K562 (cell line): ENCODE measurements around the gene C11orf91. TPM values are rescaled to one million over a fixed set of nuclear protein-coding genes. Genes with fewer than 3 reads are reported as not detected.

Experiments used
- BHLHE40 ChIP-seq: IDR thresholded peaks from 2 replicates; pipeline ENCODE4 v1.6.1; 2011; ENCODE audit warnings: low read length, improper control_type of control experiment
- BRF1 ChIP-seq: IDR thresholded peaks from 3 replicates; pipeline ENCODE4 v1.6.1; 2011; ENCODE audit warnings: borderline replicate concordance, mild to moderate bottlenecking; ENCODE audit not compliant: insufficient read length; ENCODE audit errors: extremely low read depth
- CUX1 ChIP-seq: fragments of 200-800 bp; sonication (Bioruptor generic); IDR thresholded peaks from 2 replicates; pipeline ENCODE4 v1.6.1; 2016; ENCODE audit warnings: missing genetic modification characterization, missing compliant biosample characterization
- E2F4 ChIP-seq: sonication (generic); formaldehyde crosslinking; IDR thresholded peaks from 2 replicates; pipeline ENCODE4 v1.8.0; 2022; ENCODE audit warnings: mild to moderate bottlenecking, low read depth, missing genetic modification reagents
- GTF2A2 ChIP-seq: IDR thresholded peaks from 2 replicates; pipeline ENCODE4 v1.6.1; 2016; ENCODE audit warnings: mild to moderate bottlenecking, missing genetic modification characterization, missing compliant biosample characterization
- HMG20A ChIP-seq: fragments of 450-650 bp; formaldehyde crosslinking; conservative IDR thresholded peaks from 2 replicates; pipeline ENCODE4 v1.4.0; 2020; ENCODE audit warnings: mild to moderate bottlenecking, mixed read lengths
- IRF2 ChIP-seq: sonication (generic); formaldehyde crosslinking; IDR thresholded peaks from 2 replicates; pipeline ENCODE4 v1.8.1; 2022; ENCODE audit warnings: mild to moderate bottlenecking, missing genetic modification reagents
- JUN ChIP-seq, 2 experiments: sonication (generic) in 1 of 2; formaldehyde crosslinking in 1 of 2; IDR thresholded peaks; 2 replicates each; pipeline versions ENCODE4 v1.6.1 to v1.8.0; 2012 to 2022; ENCODE audit warnings: borderline replicate concordance in 2 of 2, mild to moderate bottlenecking in 2 of 2, improper control_type of control experiment in 1 of 2, low read depth in 1 of 2, low read length in 1 of 2, missing genetic modification reagents in 1 of 2
- KLF1 ChIP-seq: fragments of 450-650 bp; IDR thresholded peaks from 2 replicates; pipeline ENCODE4 v1.6.1; 2016; ENCODE audit warnings: missing genetic modification characterization, missing compliant biosample characterization
- KLF10 ChIP-seq: fragments of 250-450 bp; sonication (Bioruptor Pico); IDR thresholded peaks from 2 replicates; pipeline ENCODE4 v1.6.1; 2021; ENCODE audit warnings: matching md5 sums
- MAZ ChIP-seq, 2 experiments: fragments of 450-650 bp in 1 of 2; sonication (generic) in 1 of 2; formaldehyde crosslinking; IDR thresholded peaks in 1 of 2; conservative IDR thresholded peaks in 1 of 2; 2 replicates each; pipeline versions ENCODE4 v1.4.0 to v1.5.0; 2020; ENCODE audit warnings: mild to moderate bottlenecking in 1 of 2, missing genetic modification reagents in 1 of 2
- RHOXF2B ChIP-seq: fragments of 250-450 bp; sonication (Bioruptor Pico); conservative IDR thresholded peaks from 2 replicates; pipeline ENCODE4 v1.5.1; 2021
- SMAD3 ChIP-seq: fragments of 450-650 bp; formaldehyde crosslinking; conservative IDR thresholded peaks from 2 replicates; pipeline ENCODE4 v1.4.0; 2020; ENCODE audit warnings: mild to moderate bottlenecking
- STAG1 ChIP-seq: sonication (generic); formaldehyde crosslinking; IDR thresholded peaks from 2 replicates; pipeline ENCODE4 v1.5.0; 2020; ENCODE audit warnings: missing genetic modification reagents, borderline replicate concordance
- TSC22D4 ChIP-seq: fragments of 450-650 bp; IDR thresholded peaks from 2 replicates; pipeline ENCODE4 v1.6.1; 2016; ENCODE audit warnings: missing genetic modification characterization, missing biosample characterization, control low read depth
- YY1 ChIP-seq, 3 experiments: IDR thresholded peaks; 2 replicates each; pipeline ENCODE4 v1.6.1; 2011; ENCODE audit warnings: low read length in 2 of 3, mild to moderate bottlenecking in 2 of 3, moderate library complexity in 2 of 3, borderline replicate concordance in 1 of 3, control low read depth in 1 of 3, low read depth in 1 of 3; ENCODE audit not compliant: insufficient read depth in 3 of 3, insufficient replicate concordance in 2 of 3, control insufficient read depth in 1 of 3, insufficient read length in 1 of 3; ENCODE audit errors: extremely low read depth in 1 of 3
- ZBTB12 ChIP-seq: fragments of 250-450 bp; sonication (Bioruptor Pico); IDR thresholded peaks from 2 replicates; pipeline ENCODE4 v1.4.0; 2020
- ZBTB9 ChIP-seq: fragments of 450-650 bp; formaldehyde crosslinking; IDR thresholded peaks from 2 replicates; pipeline ENCODE4 v1.4.0; 2020; ENCODE audit warnings: mild to moderate bottlenecking, moderate library complexity
- polyA plus RNA-seq, 8 experiments: library from polyadenylated mRNA; depleted of rRNA in 4 of 8; stranded (reverse) in 5 of 8; unstranded in 3 of 8; fragments of >200 nt; fragmentation: Nextera tagmentation in 2 of 8; fragmentation: Illumina TruSeq in 1 of 8; extraction: Ambion mirVana in 2 of 8; extraction: Trizol in 1 of 8; gene quantifications; 2 replicates each; pipeline versions ENCODE4 v1.2.1 to v1.2.3, GENCODE V29; 2011 to 2014; ENCODE audit warnings: inconsistent platforms in 1 of 8, missing spikeins in 1 of 8
- total RNA-seq, 7 experiments: library from RNA; depleted of rRNA in 6 of 7; stranded (reverse); fragments of >200 nt in 6 of 7; fragmentation: Illumina TruSeq in 2 of 7; extraction: Trizol in 2 of 7; gene quantifications; 2 replicates each; pipeline versions ENCODE4 v1.2.1 to v1.2.3, GENCODE V29; 2011 to 2021; ENCODE audit warnings: low replicate concordance in 1 of 7

Gene C11orf91
- total and polyA plus RNA-seq, 9 of the 15 experiments (the other 6 are each of a cell fraction or from before 2014, with no cell fraction given) = not detected

- no peak for TF ChIP-seq BHLHE40
- no peak for TF ChIP-seq STAG1 (CRISPR knock-in tag)
- no peak for TF ChIP-seq KLF10
- TF ChIP-seq TSC22D4 (tag) = no peak
- TF ChIP-seq RHOXF2B = no peak
- TF ChIP-seq JUN (IDR thresholded peaks at IDR 0.05; ENCODE audit: borderline replicate concordance, low read depth, low read length) = peak; percentile 44; the same call in 1 of the 2 replicates
- no peak for TF ChIP-seq JUN (CRISPR knock-in tag; IDR thresholded peaks at IDR 0.05; ENCODE audit: borderline replicate concordance)
- TF ChIP-seq E2F4 (CRISPR knock-in tag) = no peak
- TF ChIP-seq BRF1 = no peak
- TF ChIP-seq SMAD3 (CRISPR knock-in tag) = no peak
- TF ChIP-seq MAZ (CRISPR knock-in tag; conservative IDR thresholded peaks at IDR 0.05 in 1 of 2, IDR thresholded peaks at IDR 0.05 in 1 of 2) = no peak
- no peak for TF ChIP-seq GTF2A2 (tag)
- no peak for TF ChIP-seq ZBTB12 (CRISPR knock-in tag)
- no peak for TF ChIP-seq ZBTB9 (CRISPR knock-in tag)
- no peak for TF ChIP-seq HMG20A
- no peak for TF ChIP-seq IRF2 (CRISPR knock-in tag)
- TF ChIP-seq YY1 (IDR thresholded peaks at IDR 0.05; ENCODE audit: borderline replicate concordance in 1 of 3, control insufficient read depth in 1 of 3, extremely low read depth in 1 of 3, insufficient read depth in 3 of 3, insufficient read length in 1 of 3, insufficient replicate concordance in 2 of 3, low read depth in 1 of 3, low read length in 2 of 3) = peak in 1 of 3 experiments; percentile 24
- no peak; the same call in 1 of the 2 replicates for TF ChIP-seq CUX1 (CRISPR knock-in tag)
- TF ChIP-seq KLF1 (tag) = no peak
These were observed 36.8 kb upstream of the C11orf91 start (continued) for GRCh38 chr11:33737362-33737821.
